Endothelial cell of umbilical vein (primary cell): ENCODE measurements around the gene RNF145. TPM values are rescaled to one million over a fixed set of nuclear protein-coding genes. Genes with fewer than 3 reads are reported as not detected.

Source experiments
- BruUV-seq: library from RNA; stranded (reverse); fragments of 400-500 nt; replicated peaks from 2 replicates; lab custom pipeline; 2021; lab: Mats Ljungman, UMichigan
- CTCF ChIA-PET: fragments of 300-600, 350-600 bp; sonication (Branson Sonifier 250); formaldehyde crosslinking; loops from one replicate; lab custom pipeline; 2021; ENCODE audit warnings: antibody characterized with exemption, inconsistent platforms; lab: Charles Lee
- POLR2A ChIA-PET: fragments of 300-600, 350-600 bp; sonication (Branson Sonifier 250); formaldehyde crosslinking; loops from one replicate; lab custom pipeline; 2021; ENCODE audit warnings: antibody characterized with exemption, inconsistent platforms; lab: Charles Lee
- DNase-seq: peaks from one replicate; pipeline ENCODE4 v3.0.0-alpha.2; 2011; ENCODE audit warnings: low read depth, low spot score
- FAIRE-seq: peaks from 2 replicates; lab custom pipeline; 2011; peaks lifted over from hg19 to GRCh38; lab: Jason Lieb, UNC
- H2AFZ ChIP-seq: 2 replicates; pipeline ENCODE4 v1.6.0; 2012; ENCODE audit warnings: low read depth, low read length, control low read depth, inconsistent platforms
- H3K27ac ChIP-seq: 2 replicates; pipeline ENCODE4 v1.5.1; 2011; ENCODE audit warnings: low read depth, mild to moderate bottlenecking, control low read depth, low read length, moderate library complexity; ENCODE audit not compliant: insufficient read depth
- H3K27me3 ChIP-seq, 2 experiments: 2 replicates each; pipeline versions ENCODE4 v1.6.0 to v1.6.1; 2011; ENCODE audit warnings: low read length in 2 of 2, mixed read lengths in 1 of 2; ENCODE audit not compliant: control insufficient read depth in 2 of 2, insufficient read depth in 2 of 2
- H3K36me3 ChIP-seq, 2 experiments: 2 replicates in 1 of 2; 3 replicates in 1 of 2; pipeline ENCODE4 v1.5.1; 2011; ENCODE audit warnings: low read length in 2 of 2, mild to moderate bottlenecking in 1 of 2, moderate library complexity in 1 of 2; ENCODE audit not compliant: control insufficient read depth in 2 of 2, insufficient read depth in 2 of 2; ENCODE audit errors: extremely low read depth in 1 of 2
- H3K4me1 ChIP-seq: 3 replicates; pipeline ENCODE4 v1.5.1; 2011; ENCODE audit warnings: mild to moderate bottlenecking, low read length; ENCODE audit not compliant: control insufficient read depth, insufficient read depth; ENCODE audit errors: extremely low read depth
- H3K4me2 ChIP-seq: 2 replicates; pipeline ENCODE4 v1.6.1; 2011; ENCODE audit warnings: low read length, control low read depth, mixed read lengths; ENCODE audit not compliant: insufficient read depth
- H3K4me3 ChIP-seq, 3 experiments: fragments of 200-600 bp in 1 of 3; sonication (generic), shearing (Covaris generic) in 1 of 3; replicated peaks in 1 of 3; 2 replicates each; pipeline ENCODE4 v1.5.1; 2011 to 2016; ENCODE audit warnings: control low read depth in 3 of 3, low read length in 3 of 3, mild to moderate bottlenecking in 2 of 3, inconsistent platforms in 1 of 3, low read depth in 1 of 3, moderate library complexity in 1 of 3; ENCODE audit not compliant: insufficient read depth in 1 of 3
- H3K79me2 ChIP-seq: 2 replicates; pipeline ENCODE4 v1.6.0; 2012; ENCODE audit warnings: low read length, inconsistent platforms; ENCODE audit not compliant: control insufficient read depth, insufficient read depth
- H3K9ac ChIP-seq: replicated peaks from 2 replicates; pipeline ENCODE3; 2011; ENCODE audit warnings: low read length, control low read depth; ENCODE audit not compliant: insufficient read depth; ENCODE audit errors: extremely low read depth
- H3K9me1 ChIP-seq: replicated peaks from 3 replicates; pipeline ENCODE4 v1.6.0; 2011; ENCODE audit warnings: mild to moderate bottlenecking, low read length; ENCODE audit not compliant: control insufficient read depth, insufficient read depth; ENCODE audit errors: extremely low read depth
- H3K9me3 ChIP-seq: replicated peaks from 2 replicates; pipeline ENCODE4 v1.5.1; 2012; ENCODE audit warnings: low read length, inconsistent platforms; ENCODE audit not compliant: control insufficient read depth, insufficient read depth
- H4K20me1 ChIP-seq: replicated peaks from 2 replicates; pipeline ENCODE3; 2011; ENCODE audit warnings: mild to moderate bottlenecking, low read length; ENCODE audit not compliant: control insufficient read depth, insufficient read depth; ENCODE audit errors: extremely low read depth
- CTCF ChIP-seq, 2 donors: IDR thresholded peaks; 1 replicate in 1 of 2; 2 replicates in 1 of 2; pipeline ENCODE4 v1.5.1; 2011; ENCODE audit warnings: low read length in 2 of 2, mild to moderate bottlenecking in 2 of 2, moderate library complexity in 2 of 2, control low read depth in 1 of 2, inconsistent platforms in 1 of 2, low read depth in 1 of 2; ENCODE audit not compliant: insufficient read depth in 1 of 2; ENCODE audit errors: extremely low read depth in 1 of 2
- EZH2 ChIP-seq: IDR thresholded peaks from 2 replicates; pipeline ENCODE4 v1.6.1; 2012; ENCODE audit warnings: borderline replicate concordance, low read depth, mild to moderate bottlenecking, moderate library complexity, low read length, inconsistent platforms; ENCODE audit not compliant: severe bottlenecking
- FOS ChIP-seq: IDR thresholded peaks from 2 replicates; pipeline ENCODE4 v1.6.1; 2011; ENCODE audit warnings: mild to moderate bottlenecking, low read length, moderate library complexity, borderline replicate concordance; ENCODE audit not compliant: insufficient read depth
- GATA2 ChIP-seq: IDR thresholded peaks from 2 replicates; pipeline ENCODE4 v1.7.0; 2011; ENCODE audit warnings: low read depth, mild to moderate bottlenecking, moderate library complexity, mixed read lengths, low read length; ENCODE audit not compliant: insufficient read length, insufficient read depth
- JUN ChIP-seq: IDR thresholded peaks from 2 replicates; pipeline ENCODE4 v1.6.1; 2011; ENCODE audit warnings: borderline replicate concordance, low read depth; ENCODE audit not compliant: insufficient read length, insufficient read depth
- MAX ChIP-seq: IDR thresholded peaks from 2 replicates; pipeline ENCODE4 v1.6.1; 2011; ENCODE audit not compliant: insufficient read depth, insufficient read length
- MYC ChIP-seq: IDR thresholded peaks from one replicate; pipeline ENCODE4 v1.6.1; 2011; ENCODE audit warnings: mild to moderate bottlenecking, low read depth, low read length
- POLR2A ChIP-seq: IDR thresholded peaks from 2 replicates; pipeline ENCODE4 v1.6.1; 2012; ENCODE audit warnings: low read depth, mild to moderate bottlenecking, control low read depth, low read length
- POLR2AphosphoS5 ChIP-seq: IDR thresholded peaks from 2 replicates; pipeline ENCODE4 v1.6.1; 2012; ENCODE audit warnings: low read depth, mild to moderate bottlenecking, control low read depth, low read length, moderate library complexity; ENCODE audit not compliant: insufficient read depth
- dilution Hi-C: fragments of 300-500 bp; cut with MboI; formaldehyde crosslinking; loops from one replicate; pipeline ENCODE4 v1.15.0; 2019; ENCODE audit warnings: low sequenced_read_pairs; ENCODE audit not compliant: extremely low pct_ligation_motif_present
- intact Hi-C: fragments of 100-400 bp; cut with micrococcal nuclease; formaldehyde crosslinking; loops from one replicate; pipeline ENCODE4 v1.10.0; 2022
- polyA plus RNA-seq, 4 experiments: library from polyadenylated mRNA; depleted of rRNA in 3 of 4; stranded (reverse) in 3 of 4; unstranded in 1 of 4; fragments of >200 nt; gene quantifications; 2 replicates each; pipeline versions ENCODE4 v1.2.1 to v1.2.3, GENCODE V29; 2011 to 2012; ENCODE audit warnings: missing spikeins in 1 of 4
- total RNA-seq: library from RNA; stranded (reverse); gene quantifications from 2 replicates; pipeline ENCODE4 v1.2.3, GENCODE V29; 2021

The RNF145 gene
- total and polyA plus RNA-seq, 2 donors (not counting 3 experiments of a cell fraction or from before 2014, with no cell fraction given): 39.4 to 62.3 TPM

- Histone ChIP-seq H3K4me2 (peak overlapping the region; percentile 81), H3K36me3 (peaks cover 0 to 2% of the 10 kb centered on the region in 2 experiments), H3K4me3 (peak overlapping the region in 1 of 3 experiments; percentile 88), H3K9me1 (no peaks in the 10 kb centered on the region), H3K9ac (peak overlapping the region; percentile 90), H3K4me1 (peaks cover 26% of the 10 kb centered on the region), H4K20me1 (peaks cover 3% of the 10 kb centered on the region), H2AFZ (no peak overlapping the region), H3K9me3 (no peaks in the 10 kb centered on the region), H3K27ac (no peak overlapping the region), H3K79me2 (peaks cover 73% of the 10 kb centered on the region), H3K27me3 (no peaks in the 10 kb centered on the region)
- CTCF ChIA-PET: interaction anchor here (1.3 to 5.0 kb wide), 4 partner anchors 9 to 49 kb away, joined by 4 to 47 read pairs (median 6); no protein-coding TSS in a partner anchor
- intact Hi-C loops: loop anchor here (10.0 kb wide), 1 partner anchor 1188 kb away; no protein-coding TSS in a partner anchor
- no peak for TF ChIP-seq EZH2
- TF ChIP-seq JUN: no peak
- no peak for TF ChIP-seq GATA2
- TF ChIP-seq POLR2AphosphoS5: no peak
- no peak for TF ChIP-seq FOS
- TF ChIP-seq MAX: no peak
- no peak for TF ChIP-seq POLR2A
- TF ChIP-seq MYC: no peak
- no peak for TF ChIP-seq CTCF (IDR thresholded peaks at IDR 0.05; ENCODE audit: extremely low read depth in 1 of 2, insufficient read depth in 1 of 2, low read depth in 1 of 2, low read length in 2 of 2)
- peak; percentile 21 for DNase-seq
- FAIRE-seq: no peak
- dilution Hi-C loops: no loop called here
- POLR2A ChIA-PET: no interaction called here
- BruUV-seq: no TSS peak
Measured at GRCh38 chr5:159206368-159206767, 3.0 kb downstream of the RNF145 start.
